ENCODE data around the gene OSBPL5.

DNA sequence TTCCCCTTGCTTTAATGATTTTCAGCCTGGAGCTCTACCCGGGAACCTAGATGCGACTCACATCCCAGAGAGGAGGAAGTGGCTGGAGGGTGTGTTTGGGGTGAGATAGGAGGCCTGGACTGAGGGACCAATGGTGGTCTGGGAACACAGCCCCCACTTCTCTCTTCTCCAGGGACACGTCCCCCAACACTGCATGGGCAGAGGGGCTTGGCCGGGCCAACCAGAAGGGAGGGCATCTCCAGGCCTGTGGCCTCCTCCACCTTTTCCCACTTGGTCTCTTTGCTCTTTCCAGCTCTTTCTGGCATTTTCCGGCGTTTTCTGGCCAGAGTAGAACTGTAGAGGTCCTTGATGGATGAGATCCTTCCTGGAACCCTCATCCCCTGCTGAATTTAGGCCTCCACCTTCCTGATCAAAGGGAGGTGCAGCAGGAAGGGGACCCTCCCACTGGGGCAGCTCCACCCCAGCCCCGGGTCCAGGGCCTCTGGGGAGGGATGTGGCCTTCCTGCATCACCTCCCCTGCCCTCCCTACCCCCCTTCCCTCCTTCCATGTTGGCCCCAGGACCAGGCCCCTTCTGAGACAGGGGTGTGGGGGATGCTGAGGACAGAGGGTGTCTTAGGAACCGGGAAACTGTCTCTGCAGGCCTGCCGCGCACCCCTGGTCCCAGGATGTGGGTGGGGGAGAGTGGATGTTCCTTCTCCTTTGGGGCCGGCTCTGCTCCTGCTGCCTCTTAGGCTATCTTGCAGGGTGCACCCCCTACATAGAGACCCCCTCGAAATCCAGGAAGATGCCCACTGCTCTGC lies 29.1 kb upstream of the OSBPL5 start:
- TF ChIP-seq SUZ12 (IDR thresholded peaks at IDR 0.05; ENCODE audit: extremely low read depth, insufficient read depth, insufficient read length) (no peak), ZNF274 (IDR thresholded peaks at IDR 0.05; ENCODE audit: low read depth, low read length) (no peak), YY1 (IDR thresholded peaks at IDR 0.05; ENCODE audit: insufficient read depth, insufficient read length) (no peak)
